GM12873 (cell line): ENCODE data around the gene SLC5A6.

Source experiments
- CTCF ChIP-seq: IDR thresholded peaks from 2 replicates; pipeline ENCODE4 v1.5.1; 2012; ENCODE audit warnings: low read depth, mild to moderate bottlenecking, moderate library complexity, low read length, control low read depth; ENCODE audit not compliant: insufficient read depth; ENCODE audit errors: missing control alignments

The SLC5A6 gene

GRCh38 chr2:27250652-27251379 is 38.7 kb upstream of the SLC5A6 start:
- TF ChIP-seq CTCF = no peak

- TF ChIP-seq CTCF = peak; percentile 82
These were observed 38.0 kb upstream of the SLC5A6 start for GRCh38 chr2:27249891-27250651.

- TF ChIP-seq CTCF = no peak
These were observed 37.3 kb upstream of the SLC5A6 start for GRCh38 chr2:27249159-27249890.

GRCh38 chr2:27247893-27248292 is 35.8 kb upstream of the SLC5A6 start:
- TF ChIP-seq CTCF = no peak

- TF ChIP-seq CTCF = no peak
These were observed 33.6 kb upstream of the SLC5A6 start for GRCh38 chr2:27245626-27246025.

- no peak for TF ChIP-seq CTCF
These were observed 33.0 kb upstream of the SLC5A6 start for GRCh38 chr2:27245116-27245515.
